Fibroblast of the conjunctiva (primary cell): ENCODE results near the gene RBM38.

Source experiments
- DNase-seq: peaks from one replicate; pipeline ENCODE4 v3.0.0-alpha.2; 2010; ENCODE audit warnings: low read depth

The RBM38 gene

GRCh38 chr20:57391439-57392301 is 474 bp downstream of the RBM38 start:
- no peak for DNase-seq

GRCh38 chr20:57392512-57393271 is 1.5 kb downstream of the RBM38 start:
- DNase-seq = no peak

- DNase-seq = no peak
These were observed 2.3 kb downstream of the RBM38 start for GRCh38 chr20:57393321-57394120.

- no peak for DNase-seq
These were observed 3.2 kb downstream of the RBM38 start for GRCh38 chr20:57394121-57395082.

GRCh38 chr20:57395111-57395966 is 4.1 kb downstream of the RBM38 start:
- no peak for DNase-seq

- no peak for DNase-seq
These were observed 5.2 kb downstream of the RBM38 start for GRCh38 chr20:57396212-57396983.

GRCh38 chr20:57396984-57397692 is 5.9 kb downstream of the RBM38 start:
- no peak for DNase-seq

- no peak for DNase-seq
These were observed 6.5 kb downstream of the RBM38 start for GRCh38 chr20:57397693-57398108.

GRCh38 chr20:57398231-57398821 is 7.1 kb downstream of the RBM38 start:
- no peak for DNase-seq

- DNase-seq = no peak
These were observed 7.8 kb downstream of the RBM38 start for GRCh38 chr20:57398901-57399535.

- DNase-seq = no peak
These were observed 8.5 kb downstream of the RBM38 start for GRCh38 chr20:57399587-57400155.

GRCh38 chr20:57400231-57400701 is 9.1 kb downstream of the RBM38 start:
- DNase-seq = no peak

GRCh38 chr20:57400821-57401564 is 9.8 kb downstream of the RBM38 start:
- no peak for DNase-seq

GRCh38 chr20:57401565-57401918 is 10.3 kb downstream of the RBM38 start:
- DNase-seq = no peak

- no peak for DNase-seq
These were observed 11.3 kb downstream of the RBM38 start for GRCh38 chr20:57402206-57403125.

- DNase-seq = no peak
These were observed 12.0 kb downstream of the RBM38 start for GRCh38 chr20:57403216-57403615.
